Esophagus squamous epithelium (tissue), 5 donors: ENCODE measurements around the gene TLE1. TPM values are rescaled to one million over a fixed set of nuclear protein-coding genes. Genes with fewer than 3 reads are reported as not detected.

Source experiments
- DNase-seq: peaks from one replicate; lab custom pipeline; 2025; lab: John Stamatoyannopoulos, UW
- H3K27ac ChIP-seq, 4 donors: fragments of 200-600 bp; sonication (generic); one replicate each; pipeline ENCODE4 v1.5.1; 2016 to 2019; ENCODE audit warnings: mild to moderate bottlenecking in 1 of 4
- H3K27me3 ChIP-seq, 4 donors: fragments of 200-600 bp; sonication (generic); 1 replicate in 3 of 4; 2 replicates in 1 of 4; pipeline versions ENCODE4 v1.5.1 to v1.6.0; 2017 to 2021; ENCODE audit warnings: antibody characterized with exemption in 1 of 4
- H3K36me3 ChIP-seq, 3 donors: fragments of 200-600 bp; sonication (generic); one replicate each; pipeline ENCODE4 v1.5.1; 2016 to 2019
- H3K4me1 ChIP-seq, 3 donors: fragments of 200-600 bp; sonication (generic); one replicate each; pipeline ENCODE4 v1.5.1; 2017 to 2019
- H3K4me3 ChIP-seq, 4 donors: fragments of 200-600 bp; sonication (generic); 1 replicate in 3 of 4; 2 replicates in 1 of 4; pipeline ENCODE4 v1.5.1; 2016 to 2019; ENCODE audit warnings: mild to moderate bottlenecking in 2 of 4, moderate library complexity in 1 of 4
- H3K9me3 ChIP-seq, 3 donors: fragments of 200-600 bp; sonication (generic); one replicate each; pipeline ENCODE4 v1.5.1; 2016 to 2019
- POLR2A ChIP-seq, 4 donors: fragments of 450-650 bp; IDR thresholded peaks; one replicate each; pipeline ENCODE4 v1.6.1; 2017; ENCODE audit warnings: antibody characterized with exemption in 4 of 4, mild to moderate bottlenecking in 4 of 4, moderate library complexity in 3 of 4
- WGBS, 2 donors: methylation state at CpG; one replicate each; pipeline ENCODE4 v1.1.5; 2018; 5-methylcytosine and 5-hydroxymethylcytosine counted together
- intact Hi-C: fragments of 100-400 bp; cut with DNase I; formaldehyde crosslinking; loops from one replicate; pipeline ENCODE4 v1.15.0; 2022
- total RNA-seq, 4 donors: library from RNA; depleted of rRNA; stranded (reverse); fragments of >200 nt; gene quantifications; one replicate each; pipeline ENCODE4 v1.1.0, GENCODE V29; 2016
- TF ChIP-seq, protein P1 (sequence below), 6 experiments: fragments of 450-650 bp in 4 of 6; fragments of 200-600 bp in 2 of 6; sonication (generic) in 2 of 6; IDR thresholded peaks; one replicate each; pipeline ENCODE4 v1.5.1; 2016 to 2019; ENCODE audit warnings: antibody characterized with exemption in 6 of 6, mild to moderate bottlenecking in 4 of 6, moderate library complexity in 4 of 6
- donor health status: DM: yes; HTN: yes; CAD: no.

TLE1 gene
- total RNA-seq, 4 donors from 2014 or later: 17.1 to 43.3 (median 20.4) TPM

DNA sequence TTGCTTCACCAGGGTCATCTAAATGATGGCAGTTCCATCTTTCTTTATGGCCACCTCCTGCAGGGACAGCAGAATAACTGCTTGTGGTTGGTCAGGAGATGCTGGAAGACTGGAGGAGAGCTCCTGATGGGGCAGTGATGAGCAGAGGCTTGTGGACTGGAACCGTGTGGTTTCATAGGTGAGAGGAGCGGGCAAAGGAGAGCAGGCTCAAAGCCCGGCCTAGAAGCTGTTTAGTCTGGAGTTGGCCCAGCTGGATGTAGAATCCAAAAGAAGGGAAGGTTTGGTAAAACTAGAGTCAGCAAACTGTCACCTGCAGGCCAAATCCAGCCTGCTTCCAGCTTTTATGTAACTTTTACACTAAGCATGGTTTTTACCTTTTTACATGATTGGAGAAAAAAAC lies 32.9 kb upstream of the TLE1 start:
- whole genome bisulfite sequencing, 2 donors: 94 to 96% methylated on average over 3 of the region's 3 CpGs

DNA sequence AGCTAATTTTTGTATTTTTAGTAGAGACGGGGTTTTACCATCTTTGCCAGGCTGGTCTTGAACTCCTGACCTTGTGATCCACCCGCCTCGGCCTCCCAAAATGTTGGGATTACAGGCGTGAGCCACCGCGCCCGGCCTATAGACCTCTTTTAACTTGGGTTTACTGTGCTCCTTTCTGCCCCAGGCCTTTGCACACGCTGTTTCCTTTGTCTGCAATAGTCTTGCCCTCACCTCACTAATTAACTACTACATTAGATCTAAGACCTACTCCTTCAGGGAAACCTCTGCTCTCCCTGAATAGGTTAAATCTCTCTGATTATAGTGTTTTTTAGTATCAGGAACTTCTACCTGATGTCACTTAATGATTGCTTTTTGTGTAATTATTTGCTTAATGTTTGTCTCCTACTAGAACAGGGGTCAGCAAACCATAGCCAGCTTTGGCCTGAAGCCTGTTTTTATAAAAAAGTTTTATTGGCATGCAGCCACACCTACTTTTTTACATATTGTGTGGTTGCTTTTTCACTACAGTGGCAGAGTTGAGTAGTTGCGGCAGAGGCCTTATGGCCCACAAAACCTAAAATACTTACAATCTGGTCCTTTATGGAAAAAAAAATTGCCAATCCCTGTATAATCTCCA lies 31.2 kb upstream of the TLE1 start:
- H3K4me1 ChIP-seq: peaks cover 0 to 4% (median 0%) of the 10 kb centered on the region in 3 donors
- H3K9me3 ChIP-seq: no peaks in the 10 kb centered on the region
- no peak overlapping the region for H3K27ac ChIP-seq
- DNase-seq: no peak
- no peaks in the 10 kb centered on the region for H3K27me3 ChIP-seq
- H3K36me3 ChIP-seq: no peaks in the 10 kb centered on the region
- no peak overlapping the region for H3K4me3 ChIP-seq
- TF ChIP-seq, protein P1, sequence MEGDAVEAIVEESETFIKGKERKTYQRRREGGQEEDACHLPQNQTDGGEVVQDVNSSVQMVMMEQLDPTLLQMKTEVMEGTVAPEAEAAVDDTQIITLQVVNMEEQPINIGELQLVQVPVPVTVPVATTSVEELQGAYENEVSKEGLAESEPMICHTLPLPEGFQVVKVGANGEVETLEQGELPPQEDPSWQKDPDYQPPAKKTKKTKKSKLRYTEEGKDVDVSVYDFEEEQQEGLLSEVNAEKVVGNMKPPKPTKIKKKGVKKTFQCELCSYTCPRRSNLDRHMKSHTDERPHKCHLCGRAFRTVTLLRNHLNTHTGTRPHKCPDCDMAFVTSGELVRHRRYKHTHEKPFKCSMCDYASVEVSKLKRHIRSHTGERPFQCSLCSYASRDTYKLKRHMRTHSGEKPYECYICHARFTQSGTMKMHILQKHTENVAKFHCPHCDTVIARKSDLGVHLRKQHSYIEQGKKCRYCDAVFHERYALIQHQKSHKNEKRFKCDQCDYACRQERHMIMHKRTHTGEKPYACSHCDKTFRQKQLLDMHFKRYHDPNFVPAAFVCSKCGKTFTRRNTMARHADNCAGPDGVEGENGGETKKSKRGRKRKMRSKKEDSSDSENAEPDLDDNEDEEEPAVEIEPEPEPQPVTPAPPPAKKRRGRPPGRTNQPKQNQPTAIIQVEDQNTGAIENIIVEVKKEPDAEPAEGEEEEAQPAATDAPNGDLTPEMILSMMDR (IDR thresholded peaks at IDR 0.05): no peak
- TF ChIP-seq POLR2A (IDR thresholded peaks at IDR 0.05): no peak
- intact Hi-C loops: no loop called here
- 84 to 91% methylated on average over 9 of the region's 9 CpGs for WGBS, 2 donors

More for the DNA sequence above, 32.9 kb upstream of the TLE1 start:
- no peak for TF ChIP-seq POLR2A (IDR thresholded peaks at IDR 0.05)
- TF ChIP-seq, protein P1 (IDR thresholded peaks at IDR 0.05): no peak
- Histone ChIP-seq H3K27ac (no peak overlapping the region), H3K36me3 (no peaks in the 10 kb centered on the region), H3K27me3 (no peaks in the 10 kb centered on the region), H3K4me3 (no peak overlapping the region), H3K9me3 (no peaks in the 10 kb centered on the region), H3K4me1 (peaks cover 0 to 4% (median 0%) of the 10 kb centered on the region in 3 donors)
- intact Hi-C loops: no loop called here
- no peak for DNase-seq

DNA sequence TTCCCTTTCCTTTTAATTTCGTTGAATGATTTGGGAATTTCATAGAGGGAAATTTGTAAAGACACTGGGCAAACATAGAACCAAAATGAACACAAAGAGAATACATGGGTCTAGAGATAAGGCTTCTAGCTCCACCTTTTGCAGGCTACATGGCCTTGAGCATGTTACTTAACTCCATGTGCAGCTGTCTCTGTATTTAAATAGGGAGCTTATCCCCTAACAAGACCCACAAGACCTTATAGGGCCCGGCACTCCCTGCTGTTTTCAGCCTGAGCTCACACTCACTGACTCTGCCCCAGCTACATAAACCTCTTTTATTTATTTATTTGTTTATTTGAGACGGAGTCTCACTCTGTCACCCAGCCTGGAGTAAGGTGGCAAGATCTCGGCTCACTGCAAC lies 30.6 kb upstream of the TLE1 start:
- intact Hi-C loops: no loop called here
- Histone ChIP-seq H3K4me3 (no peak overlapping the region), H3K36me3 (no peaks in the 10 kb centered on the region), H3K27me3 (no peaks in the 10 kb centered on the region), H3K27ac (no peak overlapping the region), H3K4me1 (peaks cover 0 to 4% (median 0%) of the 10 kb centered on the region in 3 donors), H3K9me3 (no peaks in the 10 kb centered on the region)
- no peak for DNase-seq
- 87 to 90% methylated on average over 4 of the region's 4 CpGs for WGBS, 2 donors
- TF ChIP-seq, protein P1 (IDR thresholded peaks at IDR 0.05): no peak
- TF ChIP-seq POLR2A (IDR thresholded peaks at IDR 0.05): no peak

DNA sequence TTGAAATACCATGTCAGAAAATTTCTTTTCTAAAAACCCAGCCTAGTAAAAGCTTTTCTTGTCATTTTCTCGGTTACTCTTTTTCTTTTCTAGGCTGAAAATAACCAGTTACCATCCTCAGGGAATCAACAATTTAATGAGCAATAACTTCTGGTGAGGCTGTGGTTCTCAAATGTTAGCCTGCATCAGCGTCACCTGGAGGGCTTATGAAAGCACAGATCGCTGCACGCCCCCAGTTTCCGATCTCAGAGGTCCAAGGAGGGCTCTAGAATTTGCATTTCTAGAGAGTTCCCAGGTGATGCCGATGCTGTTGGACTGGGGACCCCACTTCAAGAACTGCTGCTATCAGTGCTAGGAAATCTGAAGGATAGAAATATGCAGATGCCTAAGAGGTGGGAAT lies 28.9 kb upstream of the TLE1 start:
- DNase-seq: no peak
- 71 to 97% methylated on average over 6 of the region's 6 CpGs for WGBS, 2 donors
- intact Hi-C loops: no loop called here
- no peaks in the 10 kb centered on the region for H3K36me3 ChIP-seq
- peaks cover 0 to 4% (median 0%) of the 10 kb centered on the region in 3 donors for H3K4me1 ChIP-seq
- TF ChIP-seq, protein P1 (IDR thresholded peaks at IDR 0.05): no peak
- TF ChIP-seq POLR2A (IDR thresholded peaks at IDR 0.05): no peak
- no peaks in the 10 kb centered on the region for H3K27me3 ChIP-seq
- no peak overlapping the region for H3K27ac ChIP-seq
- no peak overlapping the region for H3K4me3 ChIP-seq
- H3K9me3 ChIP-seq: no peaks in the 10 kb centered on the region

DNA sequence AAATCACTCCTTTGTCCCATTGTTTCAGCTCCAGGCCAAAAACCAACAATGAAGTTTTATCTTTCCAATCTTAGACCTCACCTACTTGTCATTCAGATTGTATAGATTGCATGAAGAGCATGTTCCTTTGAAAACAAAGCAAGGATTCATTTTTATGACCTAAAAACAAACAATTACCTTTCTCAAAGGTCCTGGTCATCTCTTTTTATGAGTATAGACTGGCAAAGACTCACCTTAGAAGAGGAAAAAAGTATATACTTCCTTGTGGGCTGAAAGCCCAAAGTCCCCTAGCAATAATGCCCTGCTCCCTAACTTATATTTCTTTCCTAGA lies 28.4 kb upstream of the TLE1 start:
- no peaks in the 10 kb centered on the region for H3K27me3 ChIP-seq
- no peaks in the 10 kb centered on the region for H3K9me3 ChIP-seq
- no peak overlapping the region for H3K27ac ChIP-seq
- no peaks in the 10 kb centered on the region for H3K36me3 ChIP-seq
- intact Hi-C loops: no loop called here
- no peak for DNase-seq
- no peak overlapping the region for H3K4me3 ChIP-seq
- H3K4me1 ChIP-seq: peaks cover 0 to 4% (median 0%) of the 10 kb centered on the region in 3 donors
- TF ChIP-seq POLR2A (IDR thresholded peaks at IDR 0.05): no peak
- TF ChIP-seq, protein P1 (IDR thresholded peaks at IDR 0.05): no peak
